B cell (primary cell): ENCODE measurements around the gene LCOR.

Experiments
- EZH2 ChIP-seq: IDR thresholded peaks from 2 replicates; pipeline ENCODE4 v1.6.1; 2012; ENCODE audit warnings: borderline replicate concordance, low read depth, mild to moderate bottlenecking, moderate library complexity, low read length; ENCODE audit not compliant: insufficient read depth, poor library complexity, severe bottlenecking
- TF ChIP-seq, protein P1 (sequence below): fragments of 200-600 bp; IDR thresholded peaks from one replicate; pipeline ENCODE4 v1.8.0; 2022; ENCODE audit warnings: antibody characterized with exemption, mild to moderate bottlenecking

DNA sequence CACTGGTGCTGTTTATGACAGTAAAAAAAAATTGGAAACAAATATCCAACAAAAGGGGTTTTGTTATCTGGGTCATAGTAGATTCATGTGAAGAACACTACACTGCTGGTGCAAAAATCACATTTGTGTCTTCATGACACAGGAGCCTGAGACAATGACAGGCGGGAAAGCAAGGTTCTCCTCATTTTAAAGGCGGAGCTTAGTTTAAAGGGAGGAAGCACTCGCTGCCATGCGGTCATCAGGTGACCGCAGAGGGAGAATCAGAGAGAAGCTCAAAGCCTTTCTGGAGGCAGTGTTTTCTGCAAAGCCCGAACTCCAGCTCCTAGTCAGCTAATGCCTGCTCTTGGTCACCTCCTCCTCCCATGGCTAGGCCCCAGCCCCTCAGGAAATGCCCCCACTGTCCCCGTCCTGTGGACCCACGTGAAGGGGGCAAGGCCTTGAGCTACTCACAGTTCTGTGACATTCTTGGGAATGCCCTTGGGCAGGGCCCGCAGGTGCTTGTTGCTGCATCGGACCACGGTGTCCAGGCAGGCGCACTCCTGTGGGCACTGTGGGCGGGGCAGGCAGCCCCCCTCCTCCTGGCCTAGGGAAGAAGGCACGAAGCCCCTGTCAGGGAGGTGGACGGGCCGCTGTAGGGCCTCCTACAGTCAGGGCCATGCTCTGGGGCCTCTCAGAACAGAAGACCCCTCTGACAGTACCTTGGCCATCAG lies 207.6 kb downstream of the LCOR start:
- TF ChIP-seq, protein P1, sequence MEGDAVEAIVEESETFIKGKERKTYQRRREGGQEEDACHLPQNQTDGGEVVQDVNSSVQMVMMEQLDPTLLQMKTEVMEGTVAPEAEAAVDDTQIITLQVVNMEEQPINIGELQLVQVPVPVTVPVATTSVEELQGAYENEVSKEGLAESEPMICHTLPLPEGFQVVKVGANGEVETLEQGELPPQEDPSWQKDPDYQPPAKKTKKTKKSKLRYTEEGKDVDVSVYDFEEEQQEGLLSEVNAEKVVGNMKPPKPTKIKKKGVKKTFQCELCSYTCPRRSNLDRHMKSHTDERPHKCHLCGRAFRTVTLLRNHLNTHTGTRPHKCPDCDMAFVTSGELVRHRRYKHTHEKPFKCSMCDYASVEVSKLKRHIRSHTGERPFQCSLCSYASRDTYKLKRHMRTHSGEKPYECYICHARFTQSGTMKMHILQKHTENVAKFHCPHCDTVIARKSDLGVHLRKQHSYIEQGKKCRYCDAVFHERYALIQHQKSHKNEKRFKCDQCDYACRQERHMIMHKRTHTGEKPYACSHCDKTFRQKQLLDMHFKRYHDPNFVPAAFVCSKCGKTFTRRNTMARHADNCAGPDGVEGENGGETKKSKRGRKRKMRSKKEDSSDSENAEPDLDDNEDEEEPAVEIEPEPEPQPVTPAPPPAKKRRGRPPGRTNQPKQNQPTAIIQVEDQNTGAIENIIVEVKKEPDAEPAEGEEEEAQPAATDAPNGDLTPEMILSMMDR, result no peak
- TF ChIP-seq EZH2, result no peak
